Eye (tissue), 1 donor: ENCODE data around the gene TENM4.
"Not testable (repeated sequence)": the region's sequence is repeated elsewhere in the genome, so short reads cannot be mapped to it uniquely, and the experiment has no call there.

Experiments used
- DNase-seq: peaks from one replicate; pipeline ENCODE4 v3.0.0-alpha.2; 2015

TENM4 gene

DNA sequence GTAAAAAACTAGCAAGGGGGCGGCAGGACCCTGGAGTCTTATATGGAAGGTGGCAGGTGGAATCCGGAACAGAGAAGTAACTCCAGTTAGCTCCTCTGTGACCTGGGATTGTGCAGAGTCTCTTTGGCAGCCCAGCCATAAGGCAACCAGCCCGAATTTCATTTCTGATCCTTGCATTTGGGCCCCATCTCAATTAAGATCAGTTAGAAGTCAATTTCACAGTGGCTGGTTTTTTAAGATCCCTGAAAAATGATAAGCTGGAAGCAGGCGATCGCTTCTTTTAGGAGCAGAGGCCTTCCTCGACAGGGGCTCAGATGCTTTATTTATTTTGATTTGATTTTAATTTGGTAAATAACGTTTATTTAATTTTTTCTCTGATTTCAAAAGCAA, 199.0 kb downstream of the TENM4 start:
- no peak for DNase-seq

DNA sequence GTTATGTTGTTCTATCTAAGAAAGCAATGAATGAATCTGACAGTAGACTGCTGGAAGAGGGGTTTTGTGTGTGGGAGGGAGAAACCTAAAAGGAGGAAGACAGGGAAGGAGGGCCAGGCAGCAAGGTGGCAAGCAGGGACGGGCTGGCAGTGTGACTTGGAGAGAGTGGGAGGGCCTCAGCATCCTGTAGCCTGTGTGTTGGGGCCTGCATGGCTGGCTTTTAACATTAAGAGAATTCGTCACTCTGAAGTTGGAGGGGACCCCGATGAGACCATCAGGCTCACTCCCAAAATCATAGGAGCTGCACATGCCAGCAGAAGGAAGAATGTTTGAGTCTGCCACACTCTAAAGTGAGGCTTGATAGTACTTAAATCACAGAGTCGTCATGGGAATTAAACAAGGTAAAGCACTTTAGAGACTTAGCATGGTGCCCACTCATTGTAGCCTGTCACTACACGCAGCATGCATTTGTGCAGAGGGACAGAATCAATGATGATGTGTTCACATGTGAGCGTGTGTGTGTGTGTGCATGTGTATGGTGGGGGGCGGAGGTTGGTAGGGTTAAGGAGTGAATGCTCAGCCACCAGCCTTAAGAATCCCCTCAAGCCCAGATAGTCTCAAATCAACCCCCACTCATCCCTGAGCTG, 199.5 kb downstream of the TENM4 start:
- DNase-seq: peak; percentile 73

DNA sequence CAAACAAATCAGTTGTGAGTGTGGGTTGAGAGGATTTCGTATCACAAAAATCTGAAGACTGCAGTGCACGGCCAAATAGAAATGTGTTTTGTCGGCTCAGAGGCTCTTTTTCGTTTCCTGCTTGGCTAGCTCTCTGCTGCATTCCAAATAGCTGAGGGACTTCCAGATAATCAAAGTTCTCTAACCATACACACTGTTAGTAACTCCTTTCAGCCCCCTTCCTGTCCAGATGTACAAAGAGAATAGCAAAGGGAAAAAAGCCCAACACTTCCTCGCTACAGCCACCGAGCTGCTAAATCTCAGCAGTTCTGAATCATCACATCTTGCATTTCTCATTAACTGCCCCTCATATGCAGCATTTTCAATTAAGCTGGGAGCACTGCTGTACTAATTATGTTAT, 203.1 kb downstream of the TENM4 start:
- peak; percentile 76 for DNase-seq

DNA sequence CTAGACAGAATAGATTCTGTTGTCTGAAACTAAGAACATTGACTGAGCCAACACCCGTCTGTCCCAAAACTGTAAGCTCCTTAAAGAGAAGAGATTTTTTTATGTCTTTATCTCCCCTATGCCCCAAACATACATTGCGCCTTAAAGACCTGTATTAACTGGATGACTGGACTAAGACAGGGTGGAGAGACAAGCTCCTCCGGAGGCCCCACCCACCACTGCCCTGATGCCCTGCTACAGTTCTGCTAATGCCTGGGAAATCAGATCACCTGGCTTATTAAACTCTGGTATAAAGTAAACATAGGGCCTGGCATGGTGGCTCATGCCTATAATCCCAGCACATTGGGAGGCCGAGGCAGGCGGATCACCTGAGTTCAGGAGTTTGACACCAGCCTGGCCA, 203.7 kb downstream of the TENM4 start:
- DNase-seq: no peak

DNA sequence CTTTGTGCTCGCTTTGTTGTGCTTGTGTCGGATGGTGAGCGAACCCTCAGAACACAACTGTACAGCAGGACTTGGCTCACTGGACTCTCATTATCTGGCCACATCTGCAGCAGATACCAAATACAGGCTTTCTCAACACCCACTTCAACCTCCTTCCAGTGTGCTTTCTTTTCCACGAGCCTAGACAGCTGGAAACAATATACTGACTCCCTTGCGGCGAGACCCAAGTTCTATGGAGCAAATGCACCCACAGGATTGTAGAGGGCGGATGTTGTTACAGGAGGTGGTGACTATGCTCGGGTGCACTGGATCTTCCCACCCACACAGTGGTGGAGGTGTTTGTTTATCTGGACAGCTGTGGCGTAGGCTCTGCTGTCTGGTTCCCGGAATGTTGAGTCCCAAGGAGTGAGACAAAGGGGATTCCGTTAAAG, 204.3 kb downstream of the TENM4 start:
- DNase-seq: peak; percentile 46

DNA sequence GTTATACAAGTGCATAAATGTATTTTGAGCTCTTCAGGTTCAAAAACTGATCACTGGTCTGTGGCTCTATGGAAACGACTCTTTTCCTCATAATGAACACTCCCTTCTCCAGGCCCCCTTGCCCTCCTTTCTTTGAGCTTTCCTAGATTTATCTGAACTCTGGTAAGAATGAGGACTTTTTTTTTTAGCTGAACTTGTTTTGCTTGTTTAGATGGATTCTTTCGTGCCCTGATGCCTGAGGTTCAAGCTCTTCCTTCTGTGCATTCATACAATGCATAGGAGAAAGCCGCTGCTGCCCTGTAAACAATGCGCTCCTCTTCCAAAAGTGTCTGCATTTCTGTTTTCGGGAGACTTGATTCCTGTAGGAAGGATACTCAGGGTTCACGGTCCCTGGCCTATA, 205.1 kb downstream of the TENM4 start:
- DNase-seq: no peak

DNA sequence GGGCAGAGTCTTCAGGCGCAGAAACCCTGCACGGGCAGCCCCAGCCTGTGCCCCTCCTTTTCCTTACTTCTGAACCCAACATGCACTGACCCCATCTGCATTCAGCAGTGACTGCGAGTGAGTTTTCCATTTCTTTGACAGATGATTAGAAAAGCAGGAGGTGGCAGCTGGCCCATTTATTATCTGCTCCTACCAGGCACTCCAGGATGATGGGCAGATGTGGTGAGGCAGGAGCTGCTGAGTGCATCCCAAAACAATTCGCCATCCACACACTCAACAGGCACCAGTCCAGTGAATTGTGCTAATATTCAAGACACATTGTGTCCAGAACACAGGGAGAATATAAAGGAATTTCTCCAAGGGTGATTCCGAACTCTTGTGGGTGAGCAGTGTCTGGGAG, 208.5 kb downstream of the TENM4 start:
- peak; percentile 40 for DNase-seq

DNA sequence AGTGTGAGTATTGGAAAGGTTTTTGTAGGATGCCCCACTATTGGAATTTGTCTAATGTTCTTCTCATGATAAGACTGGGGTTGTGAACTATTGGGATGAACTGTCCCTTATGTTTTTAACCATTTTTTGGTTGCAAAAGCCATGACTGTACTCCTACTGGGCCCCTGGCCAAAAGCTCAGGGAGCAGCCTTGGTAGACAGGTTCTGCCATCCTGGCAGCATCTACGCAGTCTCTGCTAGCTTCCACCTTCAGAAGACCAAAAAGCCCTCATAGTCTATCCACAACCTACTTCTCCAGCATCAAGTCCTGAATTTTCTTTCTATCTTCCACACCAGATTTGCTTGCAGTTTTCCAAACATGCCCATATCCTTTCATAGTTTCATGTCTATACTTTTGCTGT, 211.8 kb downstream of the TENM4 start:
- no peak for DNase-seq

DNA sequence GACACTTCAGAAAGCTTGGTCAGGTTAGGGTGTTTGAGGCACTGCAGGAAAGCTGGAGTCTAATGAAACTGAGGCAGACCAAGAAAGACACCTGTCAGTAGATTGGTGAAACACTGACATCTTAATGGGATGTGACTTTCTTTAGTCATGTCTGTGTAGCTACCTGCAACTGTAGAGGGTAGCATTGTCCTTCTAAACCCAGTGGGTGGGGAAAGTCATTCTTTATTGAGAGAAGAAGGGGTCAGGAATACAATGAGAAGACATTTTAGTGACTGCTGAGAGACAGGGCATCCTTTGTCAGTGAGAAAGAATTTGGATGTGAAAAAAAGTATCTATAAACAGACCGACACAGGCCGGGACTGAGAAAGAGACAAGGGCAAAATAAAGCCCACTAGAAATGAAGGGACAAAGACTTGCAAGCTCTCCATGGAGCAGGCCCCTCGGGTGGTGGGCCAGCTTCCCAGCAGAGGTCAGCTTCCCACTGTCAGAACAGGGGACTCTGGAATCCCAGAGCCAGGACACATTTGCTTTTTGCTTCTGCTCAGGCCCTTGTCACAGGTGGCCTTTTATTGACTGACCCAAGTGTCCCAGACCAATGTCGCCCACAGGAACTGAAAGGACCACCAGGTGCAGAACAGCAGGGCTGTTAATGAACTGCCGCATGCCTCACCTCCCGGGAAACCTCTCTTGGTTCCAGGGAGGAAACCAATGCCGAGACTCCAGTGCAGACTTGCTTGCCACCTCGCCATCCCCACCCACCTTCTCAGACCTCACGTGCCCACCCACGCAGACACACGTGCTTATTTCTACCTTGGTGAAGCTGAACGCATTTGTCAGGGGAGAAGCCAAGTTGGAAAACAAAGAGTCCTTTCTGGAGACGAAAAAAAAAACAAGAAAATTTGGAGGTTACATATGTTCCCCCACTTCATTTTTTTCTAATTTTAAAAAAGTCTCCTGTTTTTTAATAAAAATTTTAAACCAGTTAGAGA, 212.8 kb downstream of the TENM4 start:
- DNase-seq: peak; percentile 43

DNA sequence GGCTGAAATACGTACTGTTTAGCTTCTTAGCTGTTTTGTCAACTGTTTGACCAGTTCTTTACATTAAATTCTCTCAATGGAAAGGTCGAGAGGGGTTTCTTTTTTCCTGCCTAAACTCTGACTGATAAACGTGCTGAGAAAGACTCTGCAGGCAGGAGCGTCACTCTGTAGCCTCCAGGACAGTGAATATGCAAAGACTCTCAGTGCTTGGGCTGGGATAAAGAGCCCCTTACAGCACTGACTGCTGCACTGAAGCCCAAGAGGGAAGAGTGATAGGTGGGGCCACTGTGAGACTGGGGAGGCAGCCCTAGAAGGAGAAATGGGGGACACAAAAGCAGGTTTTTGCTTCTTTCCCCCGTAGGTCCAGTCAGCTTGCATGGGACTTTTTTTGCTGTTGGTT, 213.5 kb downstream of the TENM4 start:
- DNase-seq: no peak

DNA sequence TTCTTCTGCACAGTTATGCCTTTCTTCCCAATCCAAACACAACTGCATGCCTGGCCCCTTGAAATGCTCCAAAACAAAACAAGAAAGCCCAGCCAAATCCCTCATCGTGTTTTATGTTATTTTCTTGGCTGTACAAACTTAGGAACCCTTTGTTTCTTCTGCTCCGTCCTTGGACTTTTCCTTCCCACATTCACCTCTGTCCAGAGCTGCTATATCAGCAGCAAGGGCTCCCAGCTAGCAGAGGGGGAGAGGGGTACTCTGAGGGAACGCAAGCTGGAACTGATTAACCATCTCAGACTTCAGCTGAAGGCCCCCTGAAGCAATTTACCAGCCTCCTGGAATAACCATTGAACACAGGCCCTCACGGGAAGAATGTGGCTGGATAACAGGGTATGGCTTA, 214.7 kb downstream of the TENM4 start:
- peak; percentile 63 for DNase-seq

DNA sequence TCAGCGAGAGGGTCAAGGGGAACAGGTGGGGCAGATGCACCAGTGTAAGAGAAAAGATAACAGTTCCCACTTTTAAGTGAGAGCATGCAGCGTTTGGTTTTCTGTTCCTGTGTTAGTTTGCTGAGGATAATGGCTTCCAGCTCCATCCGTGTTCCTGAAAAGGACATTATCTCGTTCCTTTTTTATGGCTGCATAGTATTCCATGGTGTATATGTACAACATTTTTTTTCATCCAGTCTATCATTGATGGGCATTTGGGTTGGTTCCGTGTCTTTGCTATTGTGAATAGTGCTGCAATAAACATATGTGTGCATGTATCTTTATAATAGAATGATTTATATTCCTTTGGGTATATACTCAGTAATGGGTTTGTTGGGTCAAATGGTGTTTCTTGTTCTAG, 218.7 kb downstream of the TENM4 start:
- not testable (repeated sequence) for DNase-seq

DNA sequence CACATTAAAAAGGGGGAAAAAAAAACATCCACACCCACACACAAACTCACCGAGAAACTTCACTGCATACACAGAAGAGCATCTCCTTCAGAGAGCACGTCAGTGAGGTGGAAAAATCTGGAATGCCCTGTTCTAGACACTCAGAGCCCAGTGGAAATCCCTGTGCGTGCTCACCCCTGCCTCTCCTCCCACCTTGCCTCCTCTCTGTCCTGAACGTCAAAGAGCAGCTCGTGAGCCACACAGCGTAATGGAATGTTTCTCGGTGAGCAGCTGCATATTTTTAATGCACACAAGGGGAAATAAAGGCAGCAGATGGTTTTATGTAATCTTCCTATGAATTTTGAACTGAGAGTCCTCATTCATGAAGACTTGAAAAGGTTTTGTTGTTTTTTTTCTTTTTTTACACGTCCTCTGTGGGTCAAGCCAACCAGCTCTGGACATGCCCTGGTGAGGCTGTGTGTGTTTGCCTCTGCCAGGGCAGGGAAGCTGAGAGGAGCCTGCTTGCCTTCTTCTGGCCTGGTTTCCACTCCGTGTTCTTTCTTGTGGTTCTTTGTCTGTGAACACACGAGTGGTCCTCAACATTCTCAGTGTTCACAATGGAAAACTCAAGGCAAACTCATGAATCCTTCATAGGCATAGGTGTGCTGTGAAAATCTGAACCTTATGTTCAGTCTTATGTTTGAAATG, 219.2 kb downstream of the TENM4 start:
- no peak for DNase-seq

DNA sequence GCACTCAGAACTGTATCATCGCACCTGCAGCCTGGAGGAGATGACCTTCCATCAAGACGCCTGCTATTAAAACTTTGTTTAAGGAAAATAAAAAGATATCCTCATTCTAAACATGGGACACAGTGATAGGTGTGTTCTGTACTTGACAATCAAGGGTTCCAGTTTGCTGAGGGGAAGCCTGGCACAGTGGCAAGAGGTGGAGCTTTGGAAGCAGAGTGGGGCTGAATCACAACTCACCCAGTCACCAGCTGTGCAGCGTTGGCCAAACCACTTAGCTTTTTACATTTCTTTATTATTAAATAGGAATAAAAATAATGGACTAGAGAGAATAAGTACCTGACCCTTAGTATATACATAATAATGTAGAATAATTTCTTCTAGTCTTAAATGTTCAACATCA, 220.7 kb downstream of the TENM4 start:
- no peak for DNase-seq

DNA sequence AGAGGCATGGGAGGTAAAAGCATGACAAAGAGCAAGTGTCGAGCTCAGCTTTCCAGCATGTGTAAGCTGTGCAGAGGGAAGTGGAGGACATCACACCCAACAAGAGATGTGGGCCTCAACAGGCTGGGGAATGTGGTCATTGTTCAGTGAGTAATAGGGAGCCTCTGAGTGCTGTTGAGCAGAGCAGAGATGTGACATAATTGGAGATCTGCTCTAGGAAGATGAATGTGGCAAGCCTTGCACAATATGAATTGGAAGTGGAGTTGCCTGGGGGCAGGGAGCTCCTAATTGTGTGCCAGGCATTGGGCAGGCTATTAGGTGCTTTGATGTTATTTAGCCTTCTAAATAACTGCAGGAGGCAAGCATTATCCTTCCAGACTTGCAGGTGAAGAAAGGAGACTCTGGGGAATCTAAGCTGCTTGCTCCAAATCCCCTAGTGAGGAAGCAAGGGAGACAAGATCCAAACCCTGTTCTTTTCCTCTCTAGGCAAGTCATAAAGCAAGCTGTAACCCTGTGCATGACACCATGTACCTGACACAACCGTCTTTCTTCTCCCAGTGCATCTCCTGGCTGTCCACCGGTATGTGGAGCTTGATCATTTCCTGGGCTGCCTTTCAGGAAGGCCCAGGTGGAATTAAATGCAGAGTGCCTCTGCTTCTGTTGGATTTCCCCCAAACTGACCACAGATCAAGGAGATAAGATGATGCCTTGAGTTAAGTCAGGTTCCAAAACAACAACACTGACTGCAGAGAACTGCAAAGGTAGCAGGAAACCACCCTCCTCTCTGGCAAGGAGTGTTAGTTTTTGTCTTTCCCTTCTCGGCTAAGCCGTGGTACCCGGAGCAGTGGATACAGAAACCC, 221.4 kb downstream of the TENM4 start:
- DNase-seq: no peak

DNA sequence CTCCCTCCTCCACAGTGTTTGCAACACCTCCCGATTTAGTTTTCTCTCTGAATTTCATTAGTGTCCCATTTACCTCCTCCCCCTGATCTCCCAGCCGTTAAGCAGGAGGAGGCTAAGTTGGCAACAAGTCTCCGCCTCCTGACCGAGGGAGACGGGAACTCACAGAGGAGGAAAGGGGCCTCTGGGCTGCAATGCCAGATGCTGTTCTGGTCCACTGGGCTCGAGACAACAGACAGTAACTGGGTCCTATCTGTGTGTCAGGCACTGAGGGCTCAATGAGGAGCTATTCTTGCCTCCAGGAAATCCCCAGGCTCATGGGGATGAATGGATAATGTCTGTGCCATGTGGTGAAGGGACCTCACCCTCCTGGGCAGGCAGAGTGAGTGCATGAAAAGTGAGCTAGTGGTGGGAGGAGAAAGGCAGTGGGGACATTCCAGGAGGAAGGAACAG, 228.1 kb downstream of the TENM4 start:
- DNase-seq: no peak

DNA sequence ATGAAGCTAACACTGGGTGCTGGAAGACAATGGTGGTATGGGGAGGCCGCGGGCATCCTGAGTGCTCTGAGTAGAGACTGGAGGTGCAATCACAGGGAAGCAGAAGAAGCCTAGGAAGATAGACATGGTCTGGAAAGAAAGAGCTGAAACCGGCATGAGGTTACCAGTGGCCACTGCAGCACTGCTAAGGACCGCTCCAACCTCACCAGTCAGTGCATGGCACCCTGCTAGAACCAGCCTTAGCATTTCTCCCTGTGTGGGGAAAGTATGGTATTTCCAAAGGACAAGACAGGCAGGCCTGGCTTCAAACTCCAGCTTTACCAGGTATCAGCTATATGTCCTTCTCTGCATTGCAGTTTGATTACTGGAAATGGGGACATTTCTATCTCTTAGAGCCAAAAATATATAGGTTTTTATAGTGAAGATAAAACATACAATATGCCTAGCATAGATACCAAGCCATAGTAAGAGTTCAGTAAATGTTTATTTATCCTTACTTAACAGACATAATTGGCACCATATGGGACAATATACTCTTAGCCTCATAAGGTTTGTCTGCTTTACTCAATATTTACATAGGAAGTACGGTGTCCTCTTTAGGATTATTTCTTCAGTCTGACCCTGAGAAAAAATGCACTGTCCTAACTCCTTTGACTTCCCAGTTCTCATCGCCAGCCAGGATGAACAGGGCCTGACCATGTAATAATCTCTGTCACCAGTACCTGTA, 231.1 kb downstream of the TENM4 start:
- DNase-seq: no peak

DNA sequence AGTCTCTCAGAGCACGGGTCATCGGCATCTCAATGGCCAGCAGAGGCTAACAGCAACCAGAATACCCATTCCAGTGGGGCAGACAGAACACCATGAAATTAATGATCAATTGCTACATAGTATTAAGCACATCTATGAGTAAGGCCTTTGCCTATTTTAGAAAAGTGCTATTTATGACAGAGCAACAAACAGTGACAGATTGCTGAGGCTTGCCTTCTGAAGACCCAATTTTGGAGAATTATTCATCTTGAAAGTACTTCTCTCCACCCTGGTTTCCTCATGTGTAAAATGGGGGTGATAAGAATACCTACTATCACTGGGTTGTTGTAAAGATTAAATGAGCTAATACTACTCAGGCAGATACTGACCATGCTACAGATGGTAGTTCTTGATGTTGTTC, 232.7 kb downstream of the TENM4 start:
- no peak for DNase-seq

DNA sequence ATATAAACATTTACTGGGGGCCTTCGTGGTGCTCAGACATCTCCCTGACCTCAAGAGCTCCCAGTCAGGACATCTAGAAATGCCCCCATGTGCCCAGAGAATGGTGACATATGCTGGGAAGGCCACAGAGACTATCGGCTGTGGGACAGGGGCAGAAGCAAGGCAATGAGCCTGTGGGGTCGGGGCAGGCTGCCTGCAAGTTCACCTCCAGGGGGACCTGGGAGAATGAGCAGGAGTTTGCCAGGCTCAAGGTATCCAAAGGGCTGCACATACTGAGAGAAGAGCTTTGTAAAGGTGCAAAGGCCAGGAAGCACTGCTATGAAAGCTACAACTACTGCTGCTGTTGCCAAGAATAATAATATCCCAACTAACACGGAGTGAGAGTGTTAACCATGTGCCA, 233.9 kb downstream of the TENM4 start:
- DNase-seq: no peak

DNA sequence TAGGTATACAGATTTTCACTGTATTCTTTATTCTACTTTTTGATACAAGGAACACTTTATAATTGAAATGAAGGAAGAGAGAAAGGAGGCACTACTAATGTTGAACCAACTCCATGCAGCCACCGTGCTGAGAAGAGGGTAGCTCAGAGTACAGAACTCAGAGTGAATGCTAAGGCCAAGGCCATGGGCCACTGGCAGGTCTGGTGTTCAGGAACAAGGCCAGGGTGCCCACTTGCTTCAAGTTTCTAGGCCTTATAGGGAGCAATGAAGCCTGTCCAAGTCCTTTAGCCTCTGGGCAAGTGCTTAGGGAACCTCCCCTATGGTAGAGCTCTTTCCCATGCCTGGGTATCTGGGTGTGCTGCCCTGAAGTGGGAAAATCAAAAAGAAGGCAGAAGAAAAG, 235.0 kb downstream of the TENM4 start:
- DNase-seq: no peak

DNA sequence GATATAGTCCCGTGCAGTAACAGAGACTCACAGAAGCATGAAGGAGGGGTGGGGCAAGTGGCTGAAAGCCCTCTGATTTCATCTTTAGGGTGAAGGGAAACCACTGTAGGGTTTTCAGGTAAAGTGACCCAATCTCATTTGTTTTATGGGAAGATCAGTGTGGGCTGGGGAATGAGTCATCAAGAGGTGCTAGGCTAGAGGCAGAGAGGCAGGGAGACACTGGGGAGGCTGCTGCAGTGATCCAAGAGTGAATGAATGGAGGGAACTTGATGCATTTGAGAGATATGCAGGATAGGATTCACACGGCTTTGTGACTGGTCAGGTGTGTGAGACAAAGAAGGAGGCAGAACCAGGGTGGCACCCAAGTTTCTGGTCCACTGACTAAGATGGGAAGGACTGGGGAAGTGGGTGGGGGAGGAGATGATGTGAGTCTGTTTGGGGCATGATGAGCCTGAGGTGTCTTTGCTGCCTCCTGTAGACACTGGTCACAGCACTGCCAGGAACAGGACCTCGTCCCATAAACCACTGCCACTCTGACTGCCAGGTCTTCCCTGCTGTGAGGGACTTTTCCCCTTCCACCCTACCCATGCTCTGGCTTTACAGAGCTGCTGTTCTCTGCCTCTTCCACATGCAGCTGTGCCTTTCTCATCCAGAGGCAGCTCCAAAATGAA, 239.0 kb downstream of the TENM4 start:
- DNase-seq: no peak
